Muscle layer of duodenum (tissue), 2 donors: ENCODE measurements around the gene KSR2.
"Not testable (repeated sequence)": the region's sequence is repeated elsewhere in the genome, so short reads cannot be mapped to it uniquely, and the experiment has no call there.

Source experiments
- H3K27ac ChIP-seq: one replicate; pipeline ENCODE4 v1.7.0; 2013; ENCODE audit warnings: mild to moderate bottlenecking, low read length
- H3K27me3 ChIP-seq: one replicate; pipeline ENCODE4 v1.7.0; 2013; ENCODE audit warnings: low read depth, mild to moderate bottlenecking, control low read depth, low read length
- H3K36me3 ChIP-seq, 2 donors: one replicate each; pipeline ENCODE4 v1.7.0; 2013; ENCODE audit warnings: low read length in 2 of 2, control low read depth in 1 of 2, mild to moderate bottlenecking in 1 of 2; ENCODE audit not compliant: insufficient read depth in 2 of 2, control insufficient read depth in 1 of 2
- H3K4me1 ChIP-seq, 2 donors: one replicate each; pipeline ENCODE4 v1.7.0; 2013; ENCODE audit warnings: low read length in 2 of 2, mild to moderate bottlenecking in 2 of 2, control low read depth in 1 of 2, moderate library complexity in 1 of 2; ENCODE audit not compliant: insufficient read depth in 2 of 2, control insufficient read depth in 1 of 2
- H3K4me3 ChIP-seq, 2 donors: one replicate each; pipeline ENCODE4 v1.7.0; 2013; ENCODE audit warnings: low read length in 2 of 2, low read depth in 1 of 2, mild to moderate bottlenecking in 1 of 2
- H3K9me3 ChIP-seq, 2 donors: one replicate each; pipeline ENCODE4 v1.7.0; 2013; ENCODE audit warnings: low read length in 2 of 2, control low read depth in 1 of 2, mild to moderate bottlenecking in 1 of 2; ENCODE audit not compliant: control insufficient read depth in 1 of 2
- donor health status: healthy.

The KSR2 gene

DNA sequence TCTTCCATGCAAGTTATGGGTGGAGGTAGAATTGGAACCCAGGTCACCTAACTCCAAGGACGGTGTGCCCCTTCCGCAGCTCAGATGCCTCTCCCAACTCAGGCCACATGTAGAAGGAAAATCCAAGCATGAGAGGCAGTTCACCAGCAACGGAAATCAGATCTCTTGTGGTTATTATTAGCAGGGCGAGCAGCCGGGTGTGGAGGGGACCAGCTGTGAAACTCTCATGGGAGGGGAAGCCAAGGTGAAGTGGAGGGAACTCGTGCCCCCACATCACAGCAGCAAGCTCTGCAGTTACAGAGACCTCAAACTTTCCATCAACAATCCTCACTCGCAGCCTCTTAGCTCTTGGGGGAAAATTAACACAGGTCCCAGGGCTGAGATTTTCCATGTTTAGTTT is 79.7 kb downstream of the KSR2 start:
- no peaks in the 10 kb centered on the region for H3K4me1 ChIP-seq
- no peaks in the 10 kb centered on the region for H3K36me3 ChIP-seq
- no peaks in the 10 kb centered on the region for H3K9me3 ChIP-seq
- no peak overlapping the region for H3K27ac ChIP-seq
- H3K4me3 ChIP-seq = no peak overlapping the region
- H3K27me3 ChIP-seq = no peaks in the 10 kb centered on the region

DNA sequence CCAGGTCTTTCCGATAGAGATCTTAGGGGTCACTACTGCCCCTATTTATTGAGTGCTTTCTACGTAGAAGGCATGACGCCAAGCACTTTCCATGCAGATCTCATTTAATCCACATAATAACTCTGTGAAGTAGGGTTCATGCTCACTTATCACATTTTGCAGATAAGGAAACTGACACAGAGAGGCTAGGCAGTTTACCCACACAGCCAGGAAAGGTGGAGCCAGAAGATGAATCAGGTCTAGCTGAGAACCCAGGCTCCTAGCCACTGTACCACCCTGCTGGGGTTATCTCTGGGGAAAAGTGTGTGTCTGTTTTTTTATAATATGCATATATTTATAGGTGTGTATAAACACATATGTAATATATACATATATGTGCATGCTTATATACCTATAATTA is 83.6 kb downstream of the KSR2 start:
- H3K4me1 ChIP-seq = no peaks in the 10 kb centered on the region
- H3K36me3 ChIP-seq = no peaks in the 10 kb centered on the region
- H3K27me3 ChIP-seq = no peaks in the 10 kb centered on the region
- no peak overlapping the region for H3K27ac ChIP-seq
- no peak overlapping the region for H3K4me3 ChIP-seq
- H3K9me3 ChIP-seq = no peaks in the 10 kb centered on the region

DNA sequence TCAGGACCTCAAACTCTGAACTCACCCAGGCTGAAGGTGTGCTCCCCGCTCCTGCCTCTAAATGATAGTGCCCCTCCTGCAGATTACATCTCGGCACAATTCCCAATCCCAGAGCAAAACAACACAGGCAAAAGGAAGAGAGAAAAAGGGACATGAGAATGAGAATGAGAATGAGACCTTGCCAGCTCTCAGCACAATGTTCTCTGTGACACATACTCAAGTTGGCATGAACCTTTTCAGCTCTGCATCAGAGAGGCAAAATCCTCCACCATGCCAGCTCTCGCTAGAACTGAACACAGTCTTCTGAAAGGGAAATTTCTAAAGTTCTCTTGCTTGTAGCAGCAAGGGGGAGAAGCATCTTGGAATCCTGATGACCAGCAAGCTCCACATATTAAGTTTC is 84.6 kb downstream of the KSR2 start:
- Histone ChIP-seq H3K4me3 (no peak overlapping the region), H3K27me3 (no peaks in the 10 kb centered on the region), H3K27ac (no peak overlapping the region), H3K9me3 (no peaks in the 10 kb centered on the region), H3K4me1 (no peaks in the 10 kb centered on the region), H3K36me3 (no peaks in the 10 kb centered on the region)

DNA sequence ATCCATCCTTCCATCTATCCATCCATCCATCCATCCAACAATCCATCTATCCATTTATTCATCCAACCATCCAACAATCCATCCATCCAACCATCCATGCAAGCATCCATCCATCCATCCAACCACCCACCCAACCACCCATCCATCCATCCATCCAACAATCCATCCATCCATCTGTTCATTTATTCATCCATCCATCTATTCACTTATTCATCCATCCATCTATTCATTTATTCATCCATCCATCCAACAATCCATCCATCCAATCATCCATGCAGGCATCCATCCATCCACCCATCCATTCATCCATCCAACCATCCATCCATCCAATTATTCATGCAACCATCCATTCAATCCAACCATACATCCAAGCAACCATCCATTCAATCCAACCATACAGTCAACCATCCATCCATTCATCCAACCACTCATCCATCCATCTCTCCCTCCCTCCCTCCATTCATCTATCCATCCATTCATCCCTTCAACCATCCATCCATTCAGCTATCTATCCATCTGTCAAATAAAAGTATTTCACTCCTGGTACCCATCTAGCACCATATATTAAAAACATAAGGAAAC is 86.1 kb downstream of the KSR2 start:
- Histone ChIP-seq H3K36me3 (no peaks in the 10 kb centered on the region), H3K27ac (no peak overlapping the region), H3K27me3 (no peaks in the 10 kb centered on the region), H3K4me1 (no peaks in the 10 kb centered on the region), H3K4me3 (no peak overlapping the region), H3K9me3 (no peaks in the 10 kb centered on the region)

DNA sequence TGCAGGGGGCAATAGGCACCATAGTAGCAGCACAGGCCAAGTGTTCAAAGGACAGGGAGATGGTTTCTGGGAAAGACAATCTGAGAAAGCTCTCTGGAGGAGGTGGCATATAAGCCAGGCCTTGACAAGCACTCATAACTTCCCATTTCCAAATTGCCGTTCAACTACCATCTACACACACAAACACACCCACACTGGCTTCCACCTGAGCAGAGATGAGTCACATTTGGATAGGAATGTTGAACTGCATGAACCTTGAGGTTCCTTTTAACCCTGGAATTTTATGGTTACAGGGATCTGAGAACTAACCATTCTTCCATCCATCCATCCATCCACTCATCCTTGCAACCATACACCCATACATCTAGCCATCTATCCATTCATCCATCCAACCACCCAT is 86.6 kb downstream of the KSR2 start:
- H3K27me3 ChIP-seq = no peaks in the 10 kb centered on the region
- no peaks in the 10 kb centered on the region for H3K4me1 ChIP-seq
- no peaks in the 10 kb centered on the region for H3K36me3 ChIP-seq

DNA sequence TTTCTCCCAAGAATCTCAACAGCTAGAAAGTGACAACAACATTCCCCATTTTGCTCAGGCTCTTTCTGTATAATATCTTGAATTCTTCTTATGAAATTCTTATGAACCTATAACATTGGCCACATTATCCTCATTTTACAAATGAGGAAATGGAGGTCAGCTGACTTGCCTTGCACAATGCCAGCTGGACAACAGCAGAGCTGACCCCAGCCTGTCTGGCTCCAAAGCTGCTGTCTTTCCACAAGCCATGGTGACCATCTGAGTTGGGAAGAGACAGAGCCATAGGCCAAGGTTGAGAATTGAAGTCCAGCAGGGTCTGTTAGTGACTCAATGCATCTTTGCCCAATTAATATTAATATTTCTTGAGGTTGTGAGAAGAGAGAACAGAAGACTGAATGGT is 87.3 kb downstream of the KSR2 start:
- no peaks in the 10 kb centered on the region for H3K36me3 ChIP-seq
- no peak overlapping the region for H3K27ac ChIP-seq
- no peaks in the 10 kb centered on the region for H3K4me1 ChIP-seq
- H3K27me3 ChIP-seq = no peaks in the 10 kb centered on the region
- H3K4me3 ChIP-seq = no peak overlapping the region
- no peaks in the 10 kb centered on the region for H3K9me3 ChIP-seq

More for the DNA sequence above, 86.6 kb downstream of the KSR2 start:
- H3K4me3 ChIP-seq = no peak overlapping the region
- no peak overlapping the region for H3K27ac ChIP-seq
- H3K9me3 ChIP-seq = no peaks in the 10 kb centered on the region

DNA sequence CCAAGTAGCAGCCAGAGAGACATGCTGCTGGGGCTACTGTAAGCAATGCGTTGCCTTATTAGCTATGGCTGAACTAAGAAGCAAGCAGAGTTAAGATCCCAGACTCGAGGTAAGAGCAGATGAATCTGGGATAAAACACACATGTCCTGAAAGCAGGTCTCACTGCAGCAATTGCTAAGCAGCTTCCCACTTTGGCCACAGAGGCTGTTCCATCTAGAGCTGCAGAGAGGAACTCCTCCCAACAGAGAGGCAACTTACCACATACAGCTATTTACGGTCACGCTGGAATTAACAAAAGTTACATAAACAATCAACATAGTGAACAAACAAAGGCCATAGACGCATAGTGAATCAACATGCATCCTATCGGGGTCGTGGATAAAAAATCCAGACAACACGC is 90.2 kb downstream of the KSR2 start:
- H3K27me3 ChIP-seq = no peaks in the 10 kb centered on the region

DNA sequence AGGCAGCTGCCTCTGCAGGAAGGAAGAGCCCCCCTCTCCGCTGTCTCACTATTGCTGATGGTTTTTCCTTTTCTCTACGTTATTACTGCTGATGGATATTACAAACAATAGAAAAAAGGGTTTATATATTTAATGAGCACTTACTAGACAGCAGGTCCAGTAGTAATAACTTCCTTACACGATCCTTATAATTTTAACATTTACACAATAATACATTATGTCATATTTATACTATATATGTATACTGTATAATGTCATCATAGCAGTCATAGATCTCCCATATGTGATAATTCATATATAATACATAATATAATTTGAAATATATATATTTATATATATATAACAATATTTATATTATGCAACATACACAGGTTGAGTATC is 92.4 kb downstream of the KSR2 start:
- Histone ChIP-seq H3K36me3 (no peaks in the 10 kb centered on the region), H3K4me3 (no peak overlapping the region), H3K9me3 (no peaks in the 10 kb centered on the region), H3K27ac (no peak overlapping the region), H3K4me1 (peaks cover 0 to 7% of the 10 kb centered on the region in 2 donors), H3K27me3 (no peaks in the 10 kb centered on the region)

More for the DNA sequence above, 90.2 kb downstream of the KSR2 start:
- H3K4me3 ChIP-seq = no peak overlapping the region
- no peak overlapping the region for H3K27ac ChIP-seq
- H3K9me3 ChIP-seq = no peaks in the 10 kb centered on the region
- peaks cover 0 to 7% of the 10 kb centered on the region in 2 donors for H3K4me1 ChIP-seq
- H3K36me3 ChIP-seq = no peaks in the 10 kb centered on the region

DNA sequence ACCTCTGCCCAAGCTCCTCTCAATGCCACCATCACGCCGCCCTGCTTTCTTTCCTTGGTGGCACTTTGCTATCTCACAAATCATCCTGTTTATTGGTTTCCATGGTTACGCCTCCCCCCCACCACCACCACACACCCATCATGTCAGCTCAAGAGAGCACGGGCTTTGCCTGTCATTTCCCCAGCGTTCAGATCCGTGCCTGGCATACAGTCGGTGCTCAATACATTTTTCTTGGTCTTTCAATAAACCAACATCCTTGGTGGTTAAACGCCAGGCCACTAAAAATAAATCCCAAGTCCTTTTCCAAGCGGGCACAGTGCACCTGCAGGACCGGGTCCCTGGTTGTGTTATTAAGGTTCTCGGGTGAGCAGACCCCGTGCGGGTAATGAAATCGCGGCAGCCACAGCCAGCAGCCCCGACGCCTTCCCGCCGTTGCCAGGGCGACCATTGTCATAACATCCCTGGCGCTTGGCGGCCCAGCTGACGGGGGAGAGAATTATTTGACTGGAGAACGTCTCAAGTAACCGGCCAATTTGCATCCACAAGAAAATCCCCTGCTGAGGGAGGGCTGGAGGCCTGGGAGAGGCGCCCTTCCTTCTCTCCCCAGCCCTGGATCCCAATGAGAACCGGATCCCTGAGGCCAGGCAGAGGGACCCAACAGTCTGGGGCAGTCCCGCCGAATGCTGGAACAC is 92.9 kb downstream of the KSR2 start:
- Histone ChIP-seq H3K27me3 (no peaks in the 10 kb centered on the region), H3K9me3 (no peaks in the 10 kb centered on the region), H3K27ac (no peak overlapping the region), H3K36me3 (no peaks in the 10 kb centered on the region), H3K4me3 (no peak overlapping the region), H3K4me1 (peaks cover 0 to 7% of the 10 kb centered on the region in 2 donors)

DNA sequence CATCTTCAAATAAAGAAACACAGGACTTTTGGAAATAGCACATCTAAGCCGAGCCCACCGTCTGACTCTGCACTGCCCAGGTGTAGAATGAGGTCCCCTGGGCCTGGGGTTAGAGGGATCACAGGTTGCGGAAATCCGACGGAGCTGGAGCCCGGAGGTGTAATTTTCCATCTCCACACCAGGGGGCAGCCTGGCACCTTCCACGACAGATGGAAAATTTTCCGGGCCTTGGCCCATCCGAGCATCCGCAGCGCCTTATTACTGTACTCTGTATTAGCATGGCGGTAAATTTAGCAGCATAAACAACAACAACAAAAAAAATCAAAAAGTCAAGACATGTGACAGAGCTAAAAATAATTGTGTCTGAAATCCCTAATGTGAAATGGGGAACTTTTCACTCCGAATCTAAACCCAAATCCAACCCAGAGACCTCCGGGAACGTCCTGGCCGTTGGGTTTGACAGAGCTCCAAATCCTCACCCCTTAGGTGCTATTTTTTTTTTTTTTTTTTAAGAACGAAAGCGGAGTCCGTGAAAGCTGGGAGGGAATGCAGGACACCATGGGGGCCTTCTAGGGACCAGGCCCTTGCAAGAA is 93.9 kb downstream of the KSR2 start:
- Histone ChIP-seq H3K36me3 (no peaks in the 10 kb centered on the region), H3K27ac (no peak overlapping the region), H3K9me3 (no peaks in the 10 kb centered on the region), H3K27me3 (no peaks in the 10 kb centered on the region), H3K4me1 (peaks cover 0 to 7% of the 10 kb centered on the region in 2 donors), H3K4me3 (no peak overlapping the region)

DNA sequence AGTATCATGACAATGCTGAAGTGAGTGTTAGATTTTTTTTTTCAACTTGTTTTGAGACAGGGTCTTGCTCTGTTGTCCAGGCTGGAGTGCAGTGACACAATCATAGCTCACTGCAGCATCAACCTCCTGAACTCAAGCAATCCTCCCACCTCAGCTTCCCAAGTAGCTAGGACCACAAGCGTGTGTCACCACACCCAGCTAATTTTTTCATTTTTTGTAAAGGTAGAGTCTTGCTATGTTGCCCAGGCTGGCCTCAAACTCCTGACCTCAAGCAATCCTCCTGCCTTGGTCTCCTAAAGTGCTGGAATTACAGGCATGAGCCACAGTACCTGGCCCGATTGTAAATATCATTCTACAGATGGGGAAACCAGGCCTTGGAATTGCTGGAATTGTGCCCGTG is 94.6 kb downstream of the KSR2 start:
- H3K4me3 ChIP-seq, H3K27me3 ChIP-seq, H3K36me3 ChIP-seq, H3K9me3 ChIP-seq, H3K27ac ChIP-seq, H3K4me1 ChIP-seq: not testable (repeated sequence)
